Measurements from ENCODE around the gene USP8.
A peak's percentile ranks its signal among the peaks of the same experiment; 100 is the strongest.

USP8 gene

DNA sequence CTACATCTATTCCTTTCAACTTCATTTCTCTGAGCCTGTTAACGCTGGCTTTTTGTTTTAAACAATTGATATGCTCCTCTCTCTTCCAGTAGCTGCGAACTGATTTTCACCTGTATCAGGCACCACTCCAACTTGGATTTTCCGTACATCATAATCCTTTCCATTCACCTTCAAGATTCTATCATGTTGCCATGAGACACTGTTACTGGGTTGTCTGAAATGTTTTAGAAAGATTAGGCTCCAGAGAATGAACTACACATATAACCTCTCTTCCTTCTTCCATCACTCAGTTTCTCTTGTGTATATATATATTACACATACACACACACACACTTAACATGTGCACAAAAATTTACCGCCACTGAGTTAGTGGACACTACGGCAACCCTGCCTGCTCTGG, 122.4 kb downstream of the USP8 start, which contains the start of gene USP50:
TSS of gene USP50 (minus strand) at position 101 of the 400 bp plus-strand sequence. CDS start 141 bp downstream, outside the sequence.
- no peak for DNase-seq

DNA sequence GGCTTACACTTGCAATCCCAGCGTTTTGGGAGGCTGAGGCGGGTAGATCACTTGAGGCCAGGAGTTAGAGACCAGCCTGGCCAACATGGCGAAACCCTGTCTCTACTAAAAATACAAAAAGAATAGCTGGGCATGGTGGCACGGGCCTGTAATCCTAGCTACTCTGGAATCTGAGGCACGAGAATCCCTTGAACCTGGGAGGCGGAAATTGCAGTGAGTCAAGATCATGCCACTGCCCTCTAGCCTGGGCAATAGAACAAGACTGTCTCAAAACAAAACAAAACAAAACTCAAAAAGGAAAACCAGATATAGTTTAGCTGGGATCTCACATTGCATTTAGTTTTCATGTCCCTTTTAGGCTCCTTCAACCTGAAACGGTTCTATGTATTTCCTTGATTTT, 125.1 kb downstream of the USP8 start:
- no peak for DNase-seq

DNA sequence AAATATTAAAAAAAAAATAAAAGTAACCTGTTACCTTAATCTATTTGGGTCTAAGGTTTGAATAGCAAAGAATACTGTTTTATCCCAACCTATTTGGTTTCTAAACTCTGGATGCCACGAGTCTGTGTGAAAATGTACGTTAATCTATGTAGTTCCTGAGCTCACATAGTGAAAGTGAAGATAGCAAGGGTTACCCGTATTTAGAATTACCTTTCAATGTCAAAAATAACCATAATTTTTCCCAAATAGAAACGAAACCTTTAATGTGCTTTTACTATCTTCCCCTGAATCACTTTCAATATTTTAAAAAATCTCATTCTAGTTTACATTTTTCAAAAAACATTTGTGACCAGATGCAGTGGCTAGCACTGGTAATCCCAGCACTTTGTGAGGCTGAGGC, 128.0 kb downstream of the USP8 start:
- DNase-seq, result no peak

DNA sequence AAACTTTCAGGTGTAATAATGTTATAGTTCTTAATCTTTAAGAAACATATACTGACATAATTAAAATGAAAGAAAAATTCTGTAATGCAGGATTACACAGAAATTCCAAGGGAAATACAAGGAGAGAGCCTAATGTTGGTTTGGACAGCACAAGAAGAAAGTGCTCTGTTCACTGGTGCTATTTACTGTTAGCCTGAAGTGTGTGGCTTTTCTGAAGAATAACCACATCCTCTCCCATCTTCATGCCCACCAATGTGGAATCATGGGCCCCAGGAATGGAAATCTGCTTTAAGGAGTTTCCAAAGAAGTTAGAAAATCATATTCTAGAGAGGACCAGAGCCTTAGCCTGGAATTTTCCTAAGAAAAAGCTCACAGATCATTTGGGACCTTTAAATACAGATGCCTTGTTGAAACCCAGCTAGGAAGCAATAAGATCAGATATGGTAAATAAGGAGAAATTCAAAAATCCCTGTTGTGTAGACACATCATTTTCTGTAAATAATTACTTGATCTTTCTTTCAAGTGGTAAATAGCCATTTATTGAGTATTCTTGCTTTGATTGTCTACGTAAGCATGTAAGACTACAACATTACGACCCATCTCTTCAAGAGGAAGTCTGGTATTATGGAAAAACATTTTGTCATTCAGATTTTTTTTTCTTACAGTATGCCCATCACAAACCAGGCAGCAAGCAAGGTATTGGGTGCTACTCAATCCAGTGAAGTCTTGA, 132.6 kb downstream of the USP8 start:
- DNase-seq, result no peak

DNA sequence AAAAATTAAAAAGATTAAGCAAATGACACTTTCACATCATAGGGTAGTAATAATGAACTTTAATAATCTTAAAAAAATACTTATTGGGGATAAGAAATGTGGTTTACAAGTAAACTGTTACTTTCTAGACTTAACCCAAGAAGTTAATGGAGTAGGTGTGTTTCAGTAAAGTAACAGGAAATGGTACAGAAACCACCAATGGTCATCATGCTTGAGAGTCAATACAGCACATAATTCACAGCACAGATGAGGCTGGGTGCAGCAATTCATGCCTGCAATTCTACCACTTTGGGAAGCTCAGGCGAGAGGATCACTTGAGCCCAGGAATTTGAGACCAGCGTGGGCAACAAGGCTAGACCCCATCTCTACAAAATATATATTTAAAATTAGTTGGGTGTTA, 133.8 kb downstream of the USP8 start:
- DNase-seq, result no peak

DNA sequence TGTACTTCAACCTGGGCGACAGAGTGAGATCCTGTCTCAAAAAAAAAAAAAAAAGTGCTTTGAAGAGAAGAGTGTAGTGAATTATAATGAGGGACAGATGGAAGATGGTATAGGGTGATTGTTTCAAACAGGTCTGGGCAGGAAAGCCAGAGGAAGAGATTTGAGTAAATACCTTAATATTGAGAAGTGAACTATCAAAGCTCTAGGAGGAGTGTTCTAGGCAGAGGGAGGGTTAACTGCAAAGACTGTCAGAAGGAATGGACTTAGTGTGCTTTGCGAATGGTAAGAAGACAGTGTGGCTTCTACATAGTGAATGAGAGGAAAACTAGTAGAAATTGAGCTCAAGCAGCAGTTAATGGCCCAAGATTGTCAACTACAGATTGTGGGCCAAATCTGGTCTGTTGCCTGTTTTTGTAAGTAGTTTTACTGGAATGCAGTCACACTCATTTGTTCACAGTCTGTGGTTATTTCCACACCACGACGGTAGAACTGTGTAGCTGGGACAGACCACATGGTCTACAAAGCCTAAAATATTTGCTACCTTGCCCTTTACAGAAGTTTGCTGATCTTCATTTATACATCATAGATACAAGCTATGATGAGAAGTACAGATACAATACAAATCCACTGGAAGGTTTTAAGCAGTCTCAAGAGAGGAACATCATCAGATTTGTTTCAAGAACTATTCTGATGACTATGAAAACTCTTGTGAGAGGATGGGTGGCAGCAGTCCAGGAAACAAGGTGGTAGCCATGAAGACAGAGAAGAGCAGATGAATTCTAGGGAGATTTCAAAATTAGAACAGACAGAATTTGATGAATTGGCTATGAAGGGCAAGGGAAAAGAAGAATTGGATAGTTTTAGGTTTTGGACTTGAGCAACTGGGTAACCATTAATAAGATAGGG, 138.8 kb downstream of the USP8 start:
- peak; percentile 2 for DNase-seq

DNA sequence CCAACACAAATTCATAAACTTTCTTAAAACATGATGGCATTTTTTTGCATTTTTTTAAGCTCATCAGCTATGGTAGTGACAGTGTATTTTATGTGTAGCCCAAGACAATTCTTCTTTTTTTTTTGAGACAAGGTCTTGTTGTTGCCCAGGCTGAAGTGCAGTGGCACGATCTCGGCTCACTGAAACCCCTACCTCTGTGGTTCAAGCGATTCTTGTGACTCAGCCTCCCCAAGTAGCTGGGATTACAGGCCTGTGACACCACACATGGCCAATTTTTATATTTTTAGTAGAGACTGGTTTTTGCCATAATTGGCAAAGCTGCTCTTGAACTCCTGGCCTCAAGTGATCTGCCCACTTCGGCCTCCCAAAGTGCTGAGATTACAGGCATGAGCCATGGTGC, 139.6 kb downstream of the USP8 start:
- no peak for DNase-seq

Data from NCI-H1694 treated with DMSO at 0.1 percent for 48 hours (cell line).